Stimulated activated CD4-positive, alpha-beta T cell treated with anti-CD3 and anti-CD28 coated beads, TNF-alpha, amount 100 ng/mL, for 48 hours (primary cell): ENCODE results near the gene KLRC3.
"Not testable (repeated sequence)": the region's sequence is repeated elsewhere in the genome, so short reads cannot be mapped to it uniquely, and the experiment has no call there.

Experiments used
- DNase-seq, 3 donors: peaks; one replicate each; pipeline ENCODE4 v3.0.0-alpha.2; 2020; ENCODE audit warnings: low read depth in 3 of 3

Gene KLRC3

DNA sequence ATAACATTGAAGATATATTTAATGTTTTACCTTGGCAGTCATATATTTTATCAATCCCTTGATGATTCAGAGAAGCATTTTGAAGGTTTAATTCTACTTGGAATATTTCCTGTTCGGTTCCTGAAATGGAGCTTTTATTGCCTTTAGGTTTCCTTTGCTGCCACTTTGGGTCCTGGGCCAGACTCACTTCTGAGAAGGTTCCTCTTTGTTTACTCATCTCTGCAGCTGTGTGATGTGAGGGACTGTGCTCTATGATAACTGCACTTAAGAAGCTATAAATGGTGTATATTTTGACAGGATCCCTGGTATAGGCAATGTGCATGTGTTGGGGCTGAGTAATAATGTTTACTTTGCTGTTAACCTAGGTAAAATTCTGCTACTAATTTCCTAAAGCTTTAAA is at the start of gene KLRC3:
Gene KLRC3 (minus strand): TSS at position 262 of the 400 bp plus-strand sequence. CDS start 45 bp downstream, at position 217.
- not testable (repeated sequence) for DNase-seq

DNA sequence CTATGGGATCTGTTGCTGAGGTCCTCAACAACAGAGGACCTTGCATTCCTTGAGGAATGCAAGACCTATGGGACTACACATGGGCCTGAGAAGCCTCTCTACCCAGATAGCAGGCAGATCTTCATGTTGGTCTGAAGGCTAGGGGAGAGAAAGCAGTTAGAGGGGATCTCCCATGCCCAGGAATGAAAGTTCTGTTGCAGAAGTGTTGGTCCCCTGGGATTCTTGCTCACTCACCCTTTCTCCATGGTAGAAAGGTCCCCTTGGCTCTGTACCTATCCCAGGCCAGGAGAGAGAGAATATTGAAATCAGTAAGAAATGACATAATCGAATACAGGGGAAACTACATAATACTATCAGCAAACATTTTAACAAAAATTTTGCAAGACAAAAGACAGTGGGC is 49.3 kb upstream of the KLRC3 start:
- DNase-seq = no peak

DNA sequence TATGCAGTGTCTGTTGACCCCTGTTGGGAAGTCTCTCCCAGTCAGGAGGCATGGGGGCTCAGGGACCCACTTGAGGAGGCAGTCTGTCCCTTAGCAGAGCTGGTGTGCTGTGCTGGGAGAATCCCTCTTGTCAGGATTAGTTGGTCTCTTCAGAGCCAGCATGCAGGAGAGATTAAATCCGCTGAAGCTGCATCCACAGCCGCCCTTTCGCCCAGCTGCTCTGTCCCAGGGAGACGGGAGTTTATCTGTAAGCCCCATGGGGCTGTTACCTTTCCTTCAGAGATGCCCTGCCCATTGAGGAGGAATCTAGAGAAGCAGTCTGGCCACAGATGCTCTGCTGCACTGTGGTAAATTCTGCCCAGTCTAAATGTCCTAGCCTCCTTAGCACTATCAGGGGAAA is 45.9 kb upstream of the KLRC3 start:
- DNase-seq = no peak

DNA sequence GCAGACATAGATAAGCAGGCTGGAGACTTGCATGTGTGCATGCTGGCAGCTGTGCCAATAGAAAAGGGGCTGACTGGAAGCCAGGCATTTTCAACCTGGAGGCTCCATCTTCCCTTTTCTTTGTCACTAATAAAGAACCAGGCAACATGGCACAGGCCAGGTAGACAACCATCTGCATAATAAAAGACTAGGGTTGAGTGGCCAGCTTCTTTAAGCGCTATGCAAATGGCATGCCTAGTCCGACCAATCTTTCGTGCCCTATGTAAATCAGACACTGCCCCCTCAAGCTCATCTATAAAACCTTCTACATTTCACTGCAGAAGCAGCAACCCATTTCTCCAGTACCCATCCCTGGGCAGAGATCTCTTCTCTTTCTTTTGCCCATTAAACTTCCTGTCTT is 37.4 kb upstream of the KLRC3 start:
- no peak for DNase-seq

DNA sequence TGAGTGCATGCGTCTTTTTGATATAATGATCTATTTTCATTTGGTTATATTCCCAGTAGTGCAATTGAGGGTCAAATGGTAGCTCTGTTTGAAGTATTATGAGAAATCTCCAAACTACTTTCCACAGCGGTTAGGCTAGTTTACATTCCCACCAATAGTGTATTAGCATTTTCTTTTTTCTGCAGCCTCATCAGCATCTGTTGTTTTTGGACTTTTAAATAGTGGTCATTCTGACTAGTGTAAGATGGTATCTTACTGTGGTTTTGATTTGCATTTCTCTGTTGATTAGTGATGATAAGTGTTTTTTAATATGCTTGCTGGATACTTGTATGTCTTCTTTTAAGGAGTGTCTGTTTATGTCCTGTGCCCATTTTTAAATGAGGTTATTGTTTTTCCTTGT is 36.5 kb upstream of the KLRC3 start:
- DNase-seq = no peak

DNA sequence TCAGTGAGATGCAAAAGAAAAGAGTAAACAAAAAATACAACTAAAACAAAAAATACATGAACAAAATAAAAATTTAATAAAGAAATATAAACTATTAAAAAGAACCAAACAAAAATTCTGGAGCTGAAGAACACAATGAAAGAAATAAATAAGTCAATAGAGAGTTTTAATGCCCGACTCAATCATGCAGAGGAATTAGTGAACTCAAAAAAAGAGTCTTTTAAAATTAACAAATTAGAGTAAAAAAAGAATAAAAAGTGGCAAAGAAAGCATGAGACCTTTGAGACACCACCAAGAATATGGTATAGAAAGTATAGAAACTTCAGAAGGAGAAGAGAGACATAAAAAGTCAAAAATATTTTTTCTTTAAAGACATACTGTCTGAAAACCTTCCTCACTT is 35.4 kb upstream of the KLRC3 start:
- DNase-seq = no peak

DNA sequence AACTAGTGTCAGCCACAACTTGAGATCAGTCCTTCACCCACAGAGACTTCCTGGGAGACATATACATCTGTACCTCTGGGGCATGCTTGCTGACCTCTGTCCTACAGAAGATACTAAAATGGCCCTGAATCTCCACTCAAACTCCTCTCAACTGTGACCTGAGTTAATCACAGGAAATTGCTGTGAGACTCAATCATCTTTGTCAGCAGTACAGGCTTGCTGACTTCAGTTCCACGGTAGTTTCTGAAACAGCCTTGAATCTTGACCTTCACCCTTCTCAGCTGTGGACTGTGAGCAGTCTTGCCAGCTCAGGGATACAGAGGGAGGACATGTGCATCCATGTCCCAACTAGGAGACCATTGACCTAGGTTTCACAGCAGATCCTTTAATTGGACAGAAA is 34.1 kb upstream of the KLRC3 start:
- no peak for DNase-seq

DNA sequence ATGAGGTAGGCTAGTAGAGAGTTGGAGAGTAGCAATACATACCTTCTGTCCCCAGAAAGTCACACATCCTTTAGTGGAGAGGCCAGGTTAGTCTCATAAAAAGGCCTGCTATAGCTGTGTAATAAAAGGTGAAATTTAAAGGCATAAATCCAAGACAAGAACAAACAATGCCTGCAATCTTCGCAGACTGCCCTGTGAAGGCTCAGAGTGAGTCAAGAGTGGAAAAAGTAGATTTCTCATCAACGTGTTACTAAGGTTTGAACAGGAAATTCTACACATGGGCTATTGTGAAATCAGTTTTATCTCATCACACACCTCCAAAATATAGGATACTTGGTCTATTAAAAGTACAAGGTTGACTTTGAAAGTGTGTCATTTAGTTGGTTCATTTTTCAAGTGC is 32.8 kb upstream of the KLRC3 start, which contains the start of gene KLRC1:
Gene KLRC1 (minus strand): TSS at position 222 of the 400 bp plus-strand sequence. CDS start 2,221 bp downstream, outside the sequence.
- no peak for DNase-seq

DNA sequence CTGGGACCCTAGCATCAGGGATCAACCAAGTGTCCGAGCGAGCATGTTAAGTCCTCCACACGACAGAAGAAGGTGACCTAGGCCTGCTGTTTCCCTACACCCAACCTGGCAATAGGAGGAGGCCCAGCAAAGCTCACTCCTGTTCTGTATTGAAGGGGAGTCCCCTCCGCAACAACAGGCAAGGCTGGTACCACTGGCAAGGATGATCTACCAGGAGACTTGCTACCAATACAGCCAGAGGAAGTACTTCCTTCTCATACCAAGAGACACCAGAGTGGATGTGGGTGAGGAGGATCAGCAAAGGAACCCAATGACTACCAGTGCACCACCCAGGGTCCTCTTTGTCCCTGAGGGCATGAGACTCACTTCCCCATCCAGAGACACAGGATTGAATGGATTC is 27.8 kb upstream of the KLRC3 start:
- no peak for DNase-seq

DNA sequence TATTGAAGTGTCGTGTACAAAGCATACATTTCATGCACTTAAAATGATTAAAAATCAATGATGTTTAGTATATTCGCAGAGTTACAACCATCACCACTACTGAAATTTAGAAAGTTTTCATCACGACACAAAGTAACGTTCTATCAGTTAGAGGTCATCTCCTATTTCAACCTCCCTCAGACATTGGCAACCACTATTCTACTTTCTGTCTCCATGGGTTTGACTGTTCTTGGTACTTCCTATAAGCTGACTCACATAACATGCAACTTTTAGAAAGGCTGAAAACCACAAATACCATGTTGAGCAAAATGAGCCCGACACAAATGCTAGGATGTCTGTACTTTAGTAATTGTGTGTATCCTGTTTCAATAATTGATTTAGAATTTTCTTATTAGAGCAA is 25.7 kb upstream of the KLRC3 start:
- not testable (repeated sequence) for DNase-seq

DNA sequence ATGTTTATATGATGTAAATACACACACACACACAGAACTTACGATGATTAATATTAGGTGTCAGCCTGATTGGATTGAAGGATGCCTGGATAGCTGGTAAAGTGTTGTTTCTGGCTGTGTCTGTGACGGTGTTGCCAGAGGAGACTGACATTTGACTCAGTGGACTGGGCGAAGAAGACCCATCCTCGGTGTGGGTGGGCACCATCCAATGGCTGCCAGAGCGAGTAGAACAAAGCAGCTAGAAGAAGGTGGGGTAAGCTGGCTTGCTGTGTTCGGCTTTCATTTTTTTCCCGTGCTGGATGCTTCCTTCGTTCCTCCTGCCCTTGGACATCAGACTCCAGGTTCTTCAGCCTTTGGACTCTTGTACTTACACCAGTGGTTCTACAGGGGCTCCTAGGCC is 20.7 kb upstream of the KLRC3 start:
- DNase-seq = not testable (repeated sequence)

DNA sequence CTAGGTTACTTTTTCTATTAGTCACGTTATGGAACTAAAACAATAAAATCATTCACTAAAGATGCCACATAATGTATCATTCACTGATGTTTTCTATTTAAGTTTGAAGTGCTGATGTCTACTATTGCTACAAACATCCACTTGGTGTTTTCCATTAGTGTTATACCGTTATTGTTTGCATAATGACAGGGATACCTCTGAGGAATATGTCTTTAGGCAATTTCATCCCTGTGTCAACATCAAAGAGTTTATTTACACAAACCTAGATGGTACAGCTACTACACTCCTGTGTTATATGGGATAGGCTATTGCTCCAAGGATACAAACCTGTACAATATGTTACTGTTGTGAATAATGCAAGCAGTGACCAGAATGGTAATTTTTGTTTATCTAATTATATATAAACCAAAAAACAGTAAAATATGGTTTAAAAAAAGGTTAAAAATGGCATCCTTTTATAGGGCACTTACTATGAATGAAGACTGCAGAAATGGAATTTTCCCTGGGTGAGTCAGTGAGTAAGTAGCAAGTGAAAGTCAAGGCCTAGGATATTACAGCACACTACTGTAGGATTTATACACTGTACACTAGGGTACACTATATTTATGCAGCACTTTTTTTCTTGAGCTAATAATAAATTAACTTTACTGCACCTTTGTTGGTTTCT is 19.3 kb upstream of the KLRC3 start:
- DNase-seq = not testable (repeated sequence)

DNA sequence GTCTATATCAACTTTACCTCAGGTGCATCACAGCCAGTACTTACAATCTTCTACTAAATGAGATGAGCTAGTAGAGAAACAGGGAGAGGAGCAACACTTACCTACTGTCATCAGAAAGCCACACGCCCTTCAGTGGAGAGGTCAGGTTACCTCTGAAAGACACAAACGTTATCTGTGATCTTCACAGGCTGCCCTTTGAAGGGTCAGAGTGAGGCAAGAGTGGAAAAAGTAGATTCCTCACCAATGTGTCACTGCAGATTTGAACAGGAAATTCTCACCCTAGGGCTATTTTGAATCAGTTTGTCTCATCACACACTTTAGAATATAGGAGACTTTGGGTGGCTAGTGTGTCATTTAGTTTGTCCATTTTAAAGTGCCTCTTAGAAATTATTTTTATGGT is 17.2 kb upstream of the KLRC3 start:
- not testable (repeated sequence) for DNase-seq

DNA sequence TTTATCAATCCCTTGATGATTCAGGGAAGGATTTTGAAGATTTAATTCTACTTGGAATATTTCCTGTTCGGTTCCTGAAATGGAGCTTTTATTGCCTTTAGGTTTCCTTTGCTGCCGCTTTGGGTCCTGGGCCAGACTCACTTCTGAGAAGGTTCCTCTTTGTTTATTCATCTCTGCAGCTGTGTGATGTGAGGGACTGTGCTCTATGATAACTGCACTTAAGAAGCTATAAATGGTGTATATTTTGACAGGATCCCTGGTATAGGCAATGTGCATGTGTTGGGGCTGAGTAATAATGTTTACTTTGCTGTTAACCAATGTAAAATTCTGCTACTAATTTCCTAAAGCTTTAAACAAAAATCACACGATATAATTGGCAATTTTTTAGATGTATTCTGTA is 15.4 kb upstream of the KLRC3 start, which contains the start of gene KLRC2:
Gene KLRC2 (minus strand): TSS at position 195 of the 400 bp plus-strand sequence. CDS start 24 bp downstream, at position 171.
- not testable (repeated sequence) for DNase-seq

DNA sequence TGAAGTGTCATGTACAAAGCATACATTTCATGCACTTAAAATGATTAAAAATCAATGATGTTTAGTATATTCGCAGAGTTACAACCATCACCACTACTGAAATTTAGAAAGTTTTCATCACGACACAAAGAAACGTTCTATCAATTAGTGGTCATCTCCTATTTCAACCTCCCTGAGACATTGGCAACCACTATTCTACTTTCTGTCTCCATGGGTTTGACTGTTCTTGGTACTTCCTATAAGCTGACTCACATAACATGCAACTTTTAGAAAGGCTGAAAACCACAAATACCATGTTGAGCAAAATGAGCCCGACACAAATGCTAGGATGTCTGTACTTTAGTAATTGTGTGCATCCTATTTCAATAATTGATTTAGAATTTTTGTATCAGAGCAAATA is 10.2 kb upstream of the KLRC3 start:
- DNase-seq = not testable (repeated sequence)

DNA sequence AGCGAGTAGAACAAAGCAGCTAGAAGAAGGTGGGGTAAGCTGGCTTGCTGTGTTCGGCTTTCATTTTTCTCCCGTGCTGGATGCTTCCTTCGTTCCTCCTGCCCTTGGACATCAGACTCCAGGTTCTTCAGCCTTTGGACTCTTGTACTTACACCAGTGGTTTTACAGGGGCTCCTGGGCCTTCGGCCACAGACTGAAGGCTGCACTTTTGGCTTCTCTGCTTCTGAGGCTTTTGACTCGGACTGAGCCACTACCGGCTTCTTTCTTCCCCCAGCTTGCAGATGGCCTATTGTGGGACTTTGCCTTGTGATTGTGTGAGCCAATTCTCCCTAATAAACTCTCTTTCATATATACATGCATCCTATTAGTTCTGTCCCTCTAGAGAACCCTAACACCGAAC is 5.5 kb upstream of the KLRC3 start:
- DNase-seq = not testable (repeated sequence)

DNA sequence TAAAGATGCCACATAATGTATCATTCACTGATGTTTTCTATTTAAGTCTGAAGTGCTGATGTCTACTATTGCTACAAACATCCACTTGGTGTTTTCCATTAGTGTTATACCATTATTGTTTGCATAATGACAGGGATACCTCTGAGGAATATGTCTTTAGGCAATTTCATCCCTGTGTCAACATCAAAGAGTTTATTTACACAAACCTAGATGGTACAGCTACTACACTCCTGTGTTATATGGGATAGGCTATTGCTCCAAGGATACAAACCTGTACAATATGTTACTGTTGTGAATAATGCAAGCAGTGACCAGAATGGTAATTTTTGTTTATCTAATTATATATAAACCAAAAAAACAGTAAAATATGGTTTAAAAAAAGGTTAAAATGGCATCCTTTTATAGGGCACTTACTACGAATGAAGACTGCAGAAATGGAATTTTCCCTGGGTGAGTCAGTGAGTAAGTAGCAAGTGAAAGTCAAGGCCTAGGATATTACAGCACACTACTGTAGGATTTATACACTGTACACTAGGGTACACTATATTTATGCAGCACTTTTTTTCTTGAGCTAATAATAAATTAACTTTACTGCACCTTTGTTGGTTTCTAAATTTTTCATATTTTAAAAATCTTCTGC is 4.0 kb upstream of the KLRC3 start:
- DNase-seq = not testable (repeated sequence)

DNA sequence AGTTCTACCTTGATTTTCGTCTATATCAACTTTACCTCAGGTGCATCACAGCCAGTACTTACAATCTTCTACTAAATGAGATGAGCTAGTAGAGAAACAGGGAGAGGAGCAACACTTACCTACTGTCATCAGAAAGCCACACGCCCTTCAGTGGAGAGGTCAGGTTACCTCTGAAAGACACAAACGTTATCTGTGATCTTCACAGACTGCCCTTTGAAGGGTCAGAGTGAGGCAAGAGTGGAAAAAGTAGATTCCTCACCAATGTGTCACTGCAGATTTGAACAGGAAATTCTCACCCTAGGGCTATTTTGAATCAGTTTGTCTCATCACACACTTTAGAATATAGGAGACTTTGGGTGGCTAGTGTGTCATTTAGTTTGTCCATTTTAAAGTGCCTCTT is 1.8 kb upstream of the KLRC3 start:
- not testable (repeated sequence) for DNase-seq

DNA sequence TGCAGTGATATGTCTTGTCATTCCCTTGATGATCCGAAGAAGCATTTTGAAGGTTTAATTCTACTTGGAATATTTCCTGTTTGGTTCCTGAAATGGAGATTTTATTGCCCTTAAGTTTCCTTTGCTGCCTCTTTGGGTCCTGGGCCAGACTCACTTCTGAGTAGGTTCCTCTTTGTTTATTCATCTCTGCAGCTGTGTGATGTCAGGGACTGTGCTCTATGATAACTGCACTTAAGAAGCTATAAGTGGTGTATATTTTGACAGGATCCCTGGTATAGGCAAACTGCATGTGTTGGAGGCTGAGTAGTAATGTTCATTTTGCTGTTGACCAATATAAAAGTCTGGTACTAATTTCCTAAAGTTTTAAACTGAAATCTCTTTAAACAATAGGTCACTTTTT is 11.0 kb downstream of the KLRC3 start, which contains the start of gene KLRC4:
Gene KLRC4 (minus strand): TSS at position 366 of the 400 bp plus-strand sequence. CDS start 182 bp downstream, at position 184.
- DNase-seq = no peak

DNA sequence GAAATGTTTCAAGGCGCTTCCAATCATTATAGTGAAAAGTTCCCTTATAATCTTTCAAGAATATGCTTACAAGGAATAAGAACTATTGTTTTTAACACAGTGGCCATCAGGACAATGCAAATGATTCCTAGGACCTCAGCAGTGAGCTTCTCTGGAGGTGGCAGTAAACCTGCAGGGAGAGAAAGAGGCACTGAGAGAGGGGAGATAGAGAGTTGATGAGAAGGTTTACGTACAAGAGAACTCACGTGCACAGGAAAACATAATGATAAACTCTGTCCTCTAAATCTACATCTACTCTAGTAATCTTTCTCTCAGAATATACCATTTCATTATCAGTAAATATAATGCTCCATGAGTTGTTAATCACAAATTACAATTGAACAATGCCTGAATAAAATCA is 11.6 kb downstream of the KLRC3 start:
- no peak for DNase-seq

DNA sequence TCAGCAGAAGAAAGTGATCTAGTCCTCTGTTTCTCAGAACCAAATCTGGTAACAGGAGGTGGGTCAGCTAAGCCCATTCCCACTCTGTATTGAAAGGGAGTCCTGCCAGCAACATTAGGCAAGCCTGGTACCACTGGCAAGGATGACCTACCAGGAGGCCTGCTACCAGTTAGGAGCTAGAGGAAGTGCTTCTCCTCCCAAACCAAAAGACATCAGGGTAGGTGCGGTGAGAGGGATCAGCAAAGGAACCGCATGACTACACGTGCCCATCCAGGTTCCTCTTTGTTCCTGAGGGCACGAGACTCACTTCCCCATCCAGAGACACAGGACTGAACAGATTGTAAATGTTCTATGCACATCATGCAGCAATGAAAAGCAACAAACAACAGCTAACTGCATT is 13.7 kb downstream of the KLRC3 start:
- no peak for DNase-seq

DNA sequence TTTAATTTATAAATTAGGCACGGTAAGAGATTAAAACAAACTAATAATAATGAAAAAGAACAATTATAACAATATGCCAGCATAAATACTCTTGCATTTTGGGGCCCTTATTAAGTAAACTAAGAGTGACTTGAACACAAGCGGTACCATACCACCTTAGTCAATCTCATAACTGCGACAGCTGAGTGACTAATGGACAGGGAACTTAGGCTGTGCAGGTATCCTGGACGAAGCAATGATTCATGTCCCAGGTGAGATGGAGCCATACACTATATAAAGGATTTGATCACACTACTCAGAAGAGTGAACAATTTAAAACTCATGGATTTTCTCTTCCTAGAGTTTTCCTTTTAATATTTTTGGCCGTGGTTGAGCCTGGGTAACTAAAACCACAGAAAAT is 15.1 kb downstream of the KLRC3 start:
- no peak for DNase-seq

DNA sequence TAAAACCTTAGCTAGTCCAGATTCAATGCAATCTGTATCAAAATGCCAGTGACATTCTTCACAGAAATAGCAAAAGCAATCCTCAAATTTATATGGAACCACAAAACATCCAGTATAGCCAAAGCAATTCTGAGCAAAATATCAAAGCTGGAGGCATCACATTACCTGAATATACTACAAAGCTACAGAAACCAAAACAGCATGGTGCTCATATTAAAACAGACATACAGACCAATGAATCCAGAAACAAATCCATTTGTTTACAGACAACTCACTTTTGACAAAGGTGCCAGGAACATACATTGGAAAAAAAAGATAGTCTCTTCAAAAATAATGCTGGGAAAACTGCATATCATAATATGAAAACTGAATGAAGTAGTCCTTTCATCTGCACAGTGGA is 15.6 kb downstream of the KLRC3 start:
- DNase-seq = no peak
